WTC11 (cell line): ENCODE results near the gene RAB34. TPM values are rescaled to one million over a fixed set of nuclear protein-coding genes. Genes with fewer than 3 reads are reported as not detected.

Experiments
- ATAC-seq: fragments of 200-7000 bp; cut with Tn5 transposase; 2 replicates; pipeline ENCODE4 v1.10.0; 2021; ENCODE audit warnings: mild to moderate bottlenecking, moderate library complexity
- CTCF ChIA-PET: fragments of 300-600 bp; sonication (Branson Sonifier 250); formaldehyde crosslinking; loops from one replicate; lab custom pipeline; 2021; ENCODE audit warnings: antibody characterized with exemption; lab: Charles Lee
- POLR2A ChIA-PET: fragments of 350-600 bp; sonication (Branson Sonifier 250); formaldehyde crosslinking; loops from one replicate; lab custom pipeline; 2021; ENCODE audit warnings: antibody characterized with exemption; lab: Charles Lee
- DNase-seq: peaks from one replicate; pipeline ENCODE4 v3.0.0; 2021; ENCODE audit warnings: low spot score
- H3K27ac Mint-ChIP-seq: 2 replicates; pipeline ENCODE4 v1.8.0; 2021; ENCODE audit warnings: mixed read lengths
- H3K27me3 Mint-ChIP-seq: 2 replicates; pipeline ENCODE4 v1.8.0; 2021; ENCODE audit warnings: low read depth, mild to moderate bottlenecking, moderate library complexity, mixed read lengths
- H3K36me3 Mint-ChIP-seq: 2 replicates; pipeline ENCODE4 v1.8.0; 2021; ENCODE audit warnings: mixed read lengths
- H3K4me1 Mint-ChIP-seq: 2 replicates; pipeline ENCODE4 v1.8.0; 2022; ENCODE audit warnings: mixed read lengths
- H3K4me3 Mint-ChIP-seq: 2 replicates; pipeline ENCODE4 v1.8.0; 2021; ENCODE audit warnings: mild to moderate bottlenecking, moderate library complexity, mixed read lengths
- H3K9me3 Mint-ChIP-seq: 2 replicates; pipeline ENCODE4 v1.8.0; 2021; ENCODE audit warnings: mixed read lengths
- ETV6 ChIP-seq: sonication (generic); formaldehyde crosslinking; IDR thresholded peaks from 2 replicates; pipeline ENCODE4 v1.8.1; 2022; ENCODE audit warnings: mild to moderate bottlenecking, missing genetic modification reagents
- FOXK1 ChIP-seq: sonication (generic); formaldehyde crosslinking; IDR thresholded peaks from 2 replicates; pipeline ENCODE4 v1.8.0; 2022; ENCODE audit warnings: mild to moderate bottlenecking, moderate library complexity, missing genetic modification reagents
- GABPB1 ChIP-seq: sonication (generic); formaldehyde crosslinking; IDR thresholded peaks from 2 replicates; pipeline ENCODE4 v1.8.1; 2023; ENCODE audit warnings: mild to moderate bottlenecking, missing genetic modification reagents
- JUN ChIP-seq: sonication (generic); formaldehyde crosslinking; IDR thresholded peaks from 2 replicates; pipeline ENCODE4 v1.8.0; 2023; ENCODE audit warnings: mild to moderate bottlenecking, missing genetic modification reagents
- NR2C2 ChIP-seq: sonication (generic); formaldehyde crosslinking; IDR thresholded peaks from 2 replicates; pipeline ENCODE4 v1.8.0; 2022; ENCODE audit warnings: mild to moderate bottlenecking, missing genetic modification reagents
- RELA ChIP-seq: sonication (generic); formaldehyde crosslinking; IDR thresholded peaks from 2 replicates; pipeline ENCODE4 v1.8.1; 2022; ENCODE audit warnings: missing genetic modification reagents, mild to moderate bottlenecking, borderline replicate concordance
- SMAD3 ChIP-seq: sonication (generic); formaldehyde crosslinking; IDR thresholded peaks from 2 replicates; pipeline ENCODE4 v1.8.0; 2022; ENCODE audit warnings: missing genetic modification reagents, mild to moderate bottlenecking, borderline replicate concordance
- SP1 ChIP-seq: sonication (generic); formaldehyde crosslinking; conservative IDR thresholded peaks from 2 replicates; pipeline ENCODE4 v1.8.1; 2022; ENCODE audit warnings: missing genetic modification reagents
- total RNA-seq: library from RNA; stranded (reverse); gene quantifications from 3 replicates; pipeline ENCODE4 v1.2.3, GENCODE V29; 2021
- TF ChIP-seq, protein P1 (sequence below): sonication (generic); formaldehyde crosslinking; IDR thresholded peaks from 2 replicates; pipeline ENCODE4 v1.8.0; 2022; ENCODE audit warnings: mild to moderate bottlenecking, missing genetic modification reagents
- TF ChIP-seq, protein P2 (sequence below): sonication (generic); formaldehyde crosslinking; IDR thresholded peaks from 2 replicates; pipeline ENCODE4 v1.8.0; 2023; ENCODE audit warnings: missing genetic modification reagents, mild to moderate bottlenecking, borderline replicate concordance
- TF ChIP-seq, protein P3 (sequence below): sonication (generic); formaldehyde crosslinking; IDR thresholded peaks from 2 replicates; pipeline ENCODE4 v1.8.1; 2023; ENCODE audit warnings: mild to moderate bottlenecking, moderate library complexity, missing genetic modification reagents
- TF ChIP-seq, protein P4 (sequence below): sonication (generic); formaldehyde crosslinking; IDR thresholded peaks from 2 replicates; pipeline ENCODE4 v1.8.0; 2022; ENCODE audit warnings: mild to moderate bottlenecking, missing genetic modification reagents

Gene RAB34
- total RNA-seq, 1 experiment from 2014 or later: 181 TPM

DNA sequence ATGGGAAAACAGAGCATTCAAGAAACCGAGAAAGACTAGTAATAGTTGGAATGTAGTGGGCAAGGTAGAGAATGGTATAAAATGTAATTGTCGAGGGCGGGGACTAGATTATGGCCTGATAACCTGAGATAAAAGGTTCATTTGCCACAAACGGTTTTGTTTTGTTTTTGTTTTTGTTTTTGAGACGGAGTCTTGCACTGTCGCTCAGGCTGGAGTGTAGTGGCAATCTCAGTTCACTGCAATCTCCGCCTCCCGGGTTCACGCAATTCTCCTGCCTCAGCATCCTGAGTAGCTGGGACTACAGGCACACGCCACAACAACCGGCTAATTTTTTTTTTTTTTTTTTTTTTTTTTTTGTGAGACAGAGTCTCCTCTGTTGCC lies 12.3 kb upstream of the RAB34 start:
- no peaks in the 10 kb centered on the region for H3K27me3 Mint-ChIP-seq
- H3K27ac Mint-ChIP-seq: peak overlapping the region; percentile 83
- CTCF ChIA-PET: interaction anchor here (1.5 to 12.2 kb wide), 7 partner anchors 10 to 387 kb away, joined by 4 to 541 read pairs (median 69); partner anchors contain the start of genes DHRS13, PROCA1, RPL23A and TRAF4
- peaks cover 12% of the 10 kb centered on the region for H3K4me1 Mint-ChIP-seq
- no peak overlapping the region for H3K4me3 Mint-ChIP-seq
- peaks cover 6% of the 10 kb centered on the region; the same call in 1 of the 2 replicates for H3K36me3 Mint-ChIP-seq
- no peak for TF ChIP-seq JUN (CRISPR knock-in tag)
- DNase-seq (no peak), ATAC-seq (no peak)
- POLR2A ChIA-PET: interaction anchor here (0.7 to 6.4 kb wide), 3 partner anchors 17 to 222 kb away, joined by 3 to 310 read pairs (median 9); partner anchors contain the start of genes FLOT2, PHF12 and TRAF4
- no peaks in the 10 kb centered on the region for H3K9me3 Mint-ChIP-seq

DNA sequence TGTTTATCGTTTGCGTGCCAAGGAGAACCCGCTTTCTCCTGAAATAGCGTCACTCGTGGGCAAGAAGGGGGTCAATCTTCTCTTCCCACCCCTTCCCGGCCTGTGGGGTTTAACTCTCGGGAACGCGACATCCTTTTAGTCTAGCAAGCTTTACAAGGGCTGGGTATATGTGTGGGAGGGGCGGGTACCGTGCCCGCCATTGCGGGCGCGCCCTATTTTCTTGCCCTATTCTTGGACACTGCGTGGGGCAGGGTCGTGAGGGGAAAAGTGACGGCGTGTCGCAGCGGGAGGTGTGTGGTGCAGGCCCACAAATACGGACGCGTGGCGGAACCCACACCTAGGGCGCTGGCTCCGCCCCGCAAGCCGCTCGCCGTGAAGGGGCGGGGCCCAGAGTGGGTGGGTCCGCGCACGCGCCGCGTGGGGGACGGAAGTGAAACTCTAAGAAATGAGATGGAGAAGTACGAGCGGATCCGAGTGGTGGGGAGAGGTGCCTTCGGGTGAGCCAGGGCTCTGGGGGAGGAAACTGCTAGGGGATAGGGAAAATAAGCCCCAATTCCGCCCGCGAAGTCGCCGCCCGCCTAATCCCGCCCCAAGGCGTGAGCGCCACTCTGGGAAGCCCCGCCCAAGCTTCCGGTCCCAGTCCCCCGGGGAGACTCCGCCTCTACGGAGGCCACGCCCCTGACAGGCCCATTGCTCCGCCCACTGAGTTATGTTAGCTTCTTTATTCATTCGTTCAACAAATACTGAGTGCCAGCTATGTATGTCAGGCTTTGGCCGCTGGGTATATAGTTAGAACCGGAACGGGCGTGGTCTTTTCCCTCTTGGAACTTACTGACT lies 10.9 kb upstream of the RAB34 start, which contains the start of gene NEK8:
NEK8 (plus strand) TSS at position 425 of the 837 bp plus-strand sequence; CDS start at position 451, 26 bp downstream.
- Mint-ChIP-seq H3K27ac (peak within 1 kb of the TSS; percentile 99), H3K4me3 (peak within 1 kb of the TSS; percentile 92), H3K9me3 (no peaks in the 10 kb centered on the region), H3K4me1 (peaks cover 25% of the 10 kb centered on the region), H3K27me3 (no peaks in the 10 kb centered on the region), H3K36me3 (peaks cover 11% of the 10 kb centered on the region)
- ChIA-PET CTCF (interaction anchor here (0.7 to 12.2 kb wide), 30 partner anchors 9 to 450 kb away, joined by 3 to 541 read pairs (median 14); partner anchors contain the start of genes BLTP2, DHRS13, ERAL1 and FAM222B), POLR2A (interaction anchor here (0.6 to 6.4 kb wide), 18 partner anchors 9 to 389 kb away, joined by 3 to 310 read pairs (median 8); partner anchors contain the start of genes BLTP2, DHRS13, FLOT2 and PHF12)
- DNase-seq (peak; percentile 98), ATAC-seq (peak; percentile 15)
- TF ChIP-seq, protein P1, sequence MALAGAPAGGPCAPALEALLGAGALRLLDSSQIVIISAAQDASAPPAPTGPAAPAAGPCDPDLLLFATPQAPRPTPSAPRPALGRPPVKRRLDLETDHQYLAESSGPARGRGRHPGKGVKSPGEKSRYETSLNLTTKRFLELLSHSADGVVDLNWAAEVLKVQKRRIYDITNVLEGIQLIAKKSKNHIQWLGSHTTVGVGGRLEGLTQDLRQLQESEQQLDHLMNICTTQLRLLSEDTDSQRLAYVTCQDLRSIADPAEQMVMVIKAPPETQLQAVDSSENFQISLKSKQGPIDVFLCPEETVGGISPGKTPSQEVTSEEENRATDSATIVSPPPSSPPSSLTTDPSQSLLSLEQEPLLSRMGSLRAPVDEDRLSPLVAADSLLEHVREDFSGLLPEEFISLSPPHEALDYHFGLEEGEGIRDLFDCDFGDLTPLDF (CRISPR knock-in tag): 0 out of 2 replicates have a peak, but pooled peaks have one; percentile 16
- TF ChIP-seq SP1 (peak; percentile 48), NR2C2 (CRISPR knock-in tag) (no peak), GABPB1 (peak; percentile 35; the same call in 1 of the 2 replicates), ETV6 (CRISPR knock-in tag) (no peak; the same call in 1 of the 2 replicates), FOXK1 (CRISPR knock-in tag) (peak; percentile 11; the same call in 1 of the 2 replicates), RELA (CRISPR knock-in tag) (peak; percentile 67; the same call in 1 of the 2 replicates), SMAD3 (CRISPR knock-in tag) (peak; percentile 75; the same call in 1 of the 2 replicates)
- TF ChIP-seq, protein P2, sequence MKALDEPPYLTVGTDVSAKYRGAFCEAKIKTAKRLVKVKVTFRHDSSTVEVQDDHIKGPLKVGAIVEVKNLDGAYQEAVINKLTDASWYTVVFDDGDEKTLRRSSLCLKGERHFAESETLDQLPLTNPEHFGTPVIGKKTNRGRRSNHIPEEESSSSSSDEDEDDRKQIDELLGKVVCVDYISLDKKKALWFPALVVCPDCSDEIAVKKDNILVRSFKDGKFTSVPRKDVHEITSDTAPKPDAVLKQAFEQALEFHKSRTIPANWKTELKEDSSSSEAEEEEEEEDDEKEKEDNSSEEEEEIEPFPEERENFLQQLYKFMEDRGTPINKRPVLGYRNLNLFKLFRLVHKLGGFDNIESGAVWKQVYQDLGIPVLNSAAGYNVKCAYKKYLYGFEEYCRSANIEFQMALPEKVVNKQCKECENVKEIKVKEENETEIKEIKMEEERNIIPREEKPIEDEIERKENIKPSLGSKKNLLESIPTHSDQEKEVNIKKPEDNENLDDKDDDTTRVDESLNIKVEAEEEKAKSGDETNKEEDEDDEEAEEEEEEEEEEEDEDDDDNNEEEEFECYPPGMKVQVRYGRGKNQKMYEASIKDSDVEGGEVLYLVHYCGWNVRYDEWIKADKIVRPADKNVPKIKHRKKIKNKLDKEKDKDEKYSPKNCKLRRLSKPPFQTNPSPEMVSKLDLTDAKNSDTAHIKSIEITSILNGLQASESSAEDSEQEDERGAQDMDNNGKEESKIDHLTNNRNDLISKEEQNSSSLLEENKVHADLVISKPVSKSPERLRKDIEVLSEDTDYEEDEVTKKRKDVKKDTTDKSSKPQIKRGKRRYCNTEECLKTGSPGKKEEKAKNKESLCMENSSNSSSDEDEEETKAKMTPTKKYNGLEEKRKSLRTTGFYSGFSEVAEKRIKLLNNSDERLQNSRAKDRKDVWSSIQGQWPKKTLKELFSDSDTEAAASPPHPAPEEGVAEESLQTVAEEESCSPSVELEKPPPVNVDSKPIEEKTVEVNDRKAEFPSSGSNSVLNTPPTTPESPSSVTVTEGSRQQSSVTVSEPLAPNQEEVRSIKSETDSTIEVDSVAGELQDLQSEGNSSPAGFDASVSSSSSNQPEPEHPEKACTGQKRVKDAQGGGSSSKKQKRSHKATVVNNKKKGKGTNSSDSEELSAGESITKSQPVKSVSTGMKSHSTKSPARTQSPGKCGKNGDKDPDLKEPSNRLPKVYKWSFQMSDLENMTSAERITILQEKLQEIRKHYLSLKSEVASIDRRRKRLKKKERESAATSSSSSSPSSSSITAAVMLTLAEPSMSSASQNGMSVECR: peak; percentile 26; the same call in 1 of the 2 replicates
- TF ChIP-seq, protein P3, sequence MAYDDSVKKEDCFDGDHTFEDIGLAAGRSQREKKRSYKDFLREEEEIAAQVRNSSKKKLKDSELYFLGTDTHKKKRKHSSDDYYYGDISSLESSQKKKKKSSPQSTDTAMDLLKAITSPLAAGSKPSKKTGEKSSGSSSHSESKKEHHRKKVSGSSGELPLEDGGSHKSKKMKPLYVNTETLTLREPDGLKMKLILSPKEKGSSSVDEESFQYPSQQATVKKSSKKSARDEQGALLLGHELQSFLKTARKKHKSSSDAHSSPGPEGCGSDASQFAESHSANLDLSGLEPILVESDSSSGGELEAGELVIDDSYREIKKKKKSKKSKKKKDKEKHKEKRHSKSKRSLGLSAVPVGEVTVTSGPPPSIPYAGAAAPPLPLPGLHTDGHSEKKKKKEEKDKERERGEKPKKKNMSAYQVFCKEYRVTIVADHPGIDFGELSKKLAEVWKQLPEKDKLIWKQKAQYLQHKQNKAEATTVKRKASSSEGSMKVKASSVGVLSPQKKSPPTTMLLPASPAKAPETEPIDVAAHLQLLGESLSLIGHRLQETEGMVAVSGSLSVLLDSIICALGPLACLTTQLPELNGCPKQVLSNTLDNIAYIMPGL (CRISPR knock-in tag): 0 out of 2 replicates have a peak, but pooled peaks have one; percentile 52
- TF ChIP-seq, protein P4, sequence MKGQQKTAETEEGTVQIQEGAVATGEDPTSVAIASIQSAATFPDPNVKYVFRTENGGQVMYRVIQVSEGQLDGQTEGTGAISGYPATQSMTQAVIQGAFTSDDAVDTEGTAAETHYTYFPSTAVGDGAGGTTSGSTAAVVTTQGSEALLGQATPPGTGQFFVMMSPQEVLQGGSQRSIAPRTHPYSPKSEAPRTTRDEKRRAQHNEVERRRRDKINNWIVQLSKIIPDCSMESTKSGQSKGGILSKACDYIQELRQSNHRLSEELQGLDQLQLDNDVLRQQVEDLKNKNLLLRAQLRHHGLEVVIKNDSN (CRISPR knock-in tag): 0 out of 2 replicates have a peak, but pooled peaks have one; percentile 2
